Spleen (tissue), 11 donors: ENCODE results near the gene GADD45G. TPM values are rescaled to one million over a fixed set of nuclear protein-coding genes. Genes with fewer than 3 reads are reported as not detected.

Experiments used
- DNase-seq: peaks from one replicate; pipeline ENCODE4 v3.0.0-alpha.2; 2020
- H3K27ac ChIP-seq, 8 donors: fragments of 200-600 bp; sonication (generic) in 7 of 8; 1 replicate in 4 of 8; 2 replicates in 4 of 8; pipeline versions ENCODE4 v1.5.0 to v1.8.0; 2016 to 2021; ENCODE audit warnings: inconsistent platforms in 4 of 8, mild to moderate bottlenecking in 4 of 8, moderate library complexity in 1 of 8
- H3K27me3 ChIP-seq, 7 donors: fragments of 200-600 bp; sonication (generic) in 6 of 7; replicated peaks in 1 of 7; 1 replicate in 4 of 7; 2 replicates in 3 of 7; pipeline versions ENCODE4 v1.5.0 to v1.8.0; 2016 to 2021; ENCODE audit warnings: inconsistent platforms in 3 of 7, mild to moderate bottlenecking in 1 of 7
- H3K36me3 ChIP-seq, 6 donors: fragments of 200-600 bp; sonication (generic) in 5 of 6; 1 replicate in 4 of 6; 2 replicates in 2 of 6; pipeline versions ENCODE4 v1.5.0 to v1.8.0; 2016 to 2021; ENCODE audit warnings: inconsistent platforms in 2 of 6
- H3K4me1 ChIP-seq, 6 donors: fragments of 200-600 bp; sonication (generic) in 5 of 6; 1 replicate in 3 of 6; 2 replicates in 3 of 6; pipeline versions ENCODE4 v1.5.0 to v1.8.0; 2016 to 2021; ENCODE audit warnings: inconsistent platforms in 3 of 6
- H3K4me3 ChIP-seq, 8 donors: fragments of 200-600 bp; sonication (generic) in 7 of 8; 1 replicate in 4 of 8; 2 replicates in 4 of 8; pipeline versions ENCODE4 v1.5.0 to v1.8.0; 2016 to 2021; ENCODE audit warnings: inconsistent platforms in 4 of 8, mild to moderate bottlenecking in 4 of 8, moderate library complexity in 2 of 8
- H3K9me3 ChIP-seq, 8 donors: fragments of 200-600 bp; sonication (generic) in 7 of 8; 1 replicate in 4 of 8; 2 replicates in 4 of 8; pipeline versions ENCODE4 v1.5.0 to v1.8.0; 2016 to 2021; ENCODE audit warnings: inconsistent platforms in 4 of 8
- CTCF ChIP-seq, 11 experiments: fragments of 200-600 bp in 7 of 11; fragments of 450-650 bp in 4 of 11; sonication (generic) in 4 of 11; IDR thresholded peaks in 8 of 11; conservative IDR thresholded peaks in 3 of 11; 1 replicate in 7 of 11; 2 replicates in 4 of 11; pipeline versions ENCODE4 v1.4.0 to v1.8.0; 2016 to 2021; ENCODE audit warnings: antibody characterized with exemption in 11 of 11, inconsistent platforms in 4 of 11, mild to moderate bottlenecking in 1 of 11
- POLR2A ChIP-seq, 3 donors: fragments of 450-650 bp; IDR thresholded peaks; one replicate each; pipeline ENCODE4 v1.5.1; 2017; ENCODE audit warnings: antibody characterized with exemption in 3 of 3, mild to moderate bottlenecking in 1 of 3
- POLR2AphosphoS5 ChIP-seq, 3 donors: sonication (generic); formaldehyde crosslinking; IDR thresholded peaks; one replicate each; pipeline ENCODE4 v1.5.1; 2017; ENCODE audit warnings: antibody characterized with exemption in 3 of 3
- WGBS, 5 donors: extraction: QIAGEN DNeasy Blood & Tissue Kit in 3 of 5; methylation state at CpG; one replicate each; pipeline versions ENCODE4 v1.1.5 to v1.1.7; 2013 to 2018; 5-methylcytosine and 5-hydroxymethylcytosine counted together
- intact Hi-C: fragments of 100-400 bp; cut with DNase I; formaldehyde crosslinking; loops from one replicate; pipeline ENCODE4 v1.15.0; 2023; ENCODE audit warnings: low total_unique reads
- polyA plus RNA-seq, 3 donors: library from polyadenylated mRNA; stranded (reverse); fragments of 200-250 nt; gene quantifications; one replicate each; pipeline ENCODE4 v1.2.1, GENCODE V29; 2013
- total RNA-seq, 7 donors: library from RNA; depleted of rRNA in 3 of 7; stranded (reverse); fragments of >200 nt in 3 of 7; fragmentation: NEBNext Ultra II Directional in 4 of 7; extraction: Animal tissue kit (Norgen Biotek cat#: 25700) in 4 of 7; gene quantifications; one replicate each; pipeline versions ENCODE4 v1.1.0 to v1.2.1, GENCODE V29; 2016 to 2021
- donor health status: healthy with polysubstance abuse.
- donor health status: DM: no; HTN: no; CAD: no; lungs with moderate emphysema.
- donor health status: DM: no; HTN: no; CAD: no.
- donor health status: Bipolar disorder and iron deficiency.
- donor health status: healthy.
- donor health status: DM: no; HTN: no; CAD: no.
- donor health status: DM: yes; HTN: yes; CAD: no.

GADD45G gene
- total and polyA plus RNA-seq, 10 donors: 2.0 to 17.6 (median 4.2) TPM

- H3K27me3 ChIP-seq: peaks cover 0 to 34% (median 3%) of the 10 kb centered on the region in 7 donors
- no peaks in the 10 kb centered on the region for H3K9me3 ChIP-seq
- H3K27ac ChIP-seq: peak overlapping the region in 7 of 8 donors; percentile 79 to 91 (median 83)
- intact Hi-C loops: loop anchor here (10.0 kb wide), 1 partner anchor 199 kb away; no protein-coding TSS in a partner anchor
- WGBS, 5 donors: 0 to 1% (median 1%) methylated on average over 10 to 57 of the region's 57 CpGs
- peaks cover 25 to 49% (median 44%) of the 10 kb centered on the region in 6 donors for H3K4me1 ChIP-seq
- H3K4me3 ChIP-seq: peak overlapping the region; percentile 40 to 75 (median 58)
- peak; percentile 92 for DNase-seq
- H3K36me3 ChIP-seq: no peaks in the 10 kb centered on the region
- TF ChIP-seq CTCF (IDR thresholded peaks at IDR 0.05 in 8 of 11, conservative IDR thresholded peaks at IDR 0.05 in 3 of 11) (no peak), POLR2A (IDR thresholded peaks at IDR 0.05) (no peak), POLR2AphosphoS5 (IDR thresholded peaks at IDR 0.05) (no peak)
Measured at GRCh38 chr9:89605465-89606048, 745 bp downstream of the GADD45G start.

- Histone ChIP-seq H3K27ac (peak overlapping the region in 7 of 8 donors; percentile 79 to 91 (median 83)), H3K27me3 (peaks cover 0 to 34% (median 3%) of the 10 kb centered on the region in 7 donors), H3K4me1 (peaks cover 25 to 49% (median 44%) of the 10 kb centered on the region in 6 donors), H3K4me3 (peak overlapping the region; percentile 40 to 75 (median 58)), H3K9me3 (no peaks in the 10 kb centered on the region), H3K36me3 (no peaks in the 10 kb centered on the region)
- peak; percentile 94 for DNase-seq
- intact Hi-C loops: loop anchor here (10.0 kb wide), 1 partner anchor 199 kb away; no protein-coding TSS in a partner anchor
- WGBS, 5 donors: 3 to 21% (median 5%) methylated on average over 13 to 40 of the region's 40 CpGs
- TF ChIP-seq POLR2A (IDR thresholded peaks at IDR 0.05) (no peak), POLR2AphosphoS5 (IDR thresholded peaks at IDR 0.05) (peak; percentile 34 to 77 (median 75))
Measured at GRCh38 chr9:89606049-89606623, 1.3 kb downstream of the GADD45G start.

GRCh38 chr9:89606624-89607311, 2.0 kb downstream of the GADD45G start:
- H3K4me1 ChIP-seq: peaks cover 25 to 49% (median 44%) of the 10 kb centered on the region in 6 donors
- peaks cover 0 to 34% (median 3%) of the 10 kb centered on the region in 7 donors for H3K27me3 ChIP-seq
- no peaks in the 10 kb centered on the region for H3K36me3 ChIP-seq
- intact Hi-C loops: loop anchor here (10.0 kb wide), 1 partner anchor 198 kb away; no protein-coding TSS in a partner anchor
- no peak for DNase-seq
- peak overlapping the region in 7 of 8 donors; percentile 79 to 91 (median 83) for H3K27ac ChIP-seq
- peaks cover 0 to 1% (median 0%) of the 10 kb centered on the region in 8 donors for H3K9me3 ChIP-seq
- peak overlapping the region in 7 of 8 donors; percentile 47 to 75 (median 59) for H3K4me3 ChIP-seq
- 26 to 37% (median 34%) methylated on average over 7 of the region's 7 CpGs for WGBS, 5 donors
- no peak for TF ChIP-seq POLR2A (IDR thresholded peaks at IDR 0.05)
- TF ChIP-seq CTCF (IDR thresholded peaks at IDR 0.05 in 8 of 11, conservative IDR thresholded peaks at IDR 0.05 in 3 of 11): no peak
- TF ChIP-seq POLR2AphosphoS5 (IDR thresholded peaks at IDR 0.05): no peak

GRCh38 chr9:89608641-89609335, 4.0 kb downstream of the GADD45G start:
- intact Hi-C loops: loop anchor here (10.0 kb wide), 1 partner anchor 196 kb away; no protein-coding TSS in a partner anchor
- Histone ChIP-seq H3K27me3 (peaks cover 0 to 26% (median 3%) of the 10 kb centered on the region in 7 donors), H3K4me3 (no peak overlapping the region), H3K27ac (no peak overlapping the region), H3K9me3 (peaks cover 0 to 10% (median 0%) of the 10 kb centered on the region in 8 donors), H3K4me1 (peaks cover 18 to 36% (median 35%) of the 10 kb centered on the region in 6 donors), H3K36me3 (no peaks in the 10 kb centered on the region)
- TF ChIP-seq POLR2AphosphoS5 (IDR thresholded peaks at IDR 0.05) (no peak), POLR2A (IDR thresholded peaks at IDR 0.05) (no peak), CTCF (IDR thresholded peaks at IDR 0.05 in 8 of 11, conservative IDR thresholded peaks at IDR 0.05 in 3 of 11) (no peak)
- DNase-seq: no peak
- WGBS, 5 donors: 90 to 98% (median 93%) methylated on average over 3 of the region's 3 CpGs
